NCI-H2196 treated with DMSO at 0.1 percent for 48 hours (cell line): ENCODE results near the gene INPP5K.
"Not testable (repeated sequence)": the region's sequence is repeated elsewhere in the genome, so short reads cannot be mapped to it uniquely, and the experiment has no call there.

ENCODE experiments used
- DNase-seq: peaks from one replicate; lab custom pipeline; 2025; ENCODE audit not compliant: unreplicated experiment; lab: John Stamatoyannopoulos, UW

Gene INPP5K

DNA sequence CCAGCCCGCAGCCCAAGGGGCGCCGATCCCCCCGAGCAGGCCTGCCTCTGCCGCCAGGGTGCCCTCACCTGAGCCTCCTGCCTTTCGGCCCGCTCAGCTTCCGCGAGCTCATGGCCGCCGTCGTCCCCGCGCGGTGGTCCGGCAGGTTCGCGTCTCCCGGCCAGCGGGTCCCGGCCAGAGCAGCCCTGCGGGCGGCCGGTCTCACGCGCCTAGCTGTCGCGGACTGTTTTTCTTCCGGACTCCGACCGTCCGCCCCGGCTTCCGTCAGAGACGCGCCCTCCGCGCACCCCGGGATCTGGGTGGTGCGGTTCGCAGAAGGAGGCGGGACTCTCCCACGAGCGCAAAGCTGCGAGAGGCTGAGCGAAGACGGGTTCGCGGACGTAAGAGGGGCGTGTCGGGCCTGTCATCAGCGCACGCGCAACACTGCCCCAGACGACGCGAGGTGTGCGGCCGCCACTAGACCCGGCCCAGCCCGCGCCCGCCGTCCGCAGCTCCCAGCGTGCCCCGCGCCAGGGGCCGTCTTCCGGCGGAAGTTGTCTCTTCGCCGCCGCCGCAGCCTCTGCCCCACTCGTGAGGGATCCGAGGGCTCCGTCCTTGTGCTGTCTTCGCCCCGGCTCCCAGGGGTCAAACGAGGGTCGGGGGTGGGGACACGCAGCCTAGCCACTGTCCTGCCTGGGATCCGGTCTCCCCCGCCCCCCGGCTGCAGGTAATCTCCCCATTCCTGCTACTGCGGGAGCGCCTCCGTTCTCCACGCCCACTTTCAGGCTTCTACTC, at the start of gene INPP5K:
Gene INPP5K, minus strand, starts transcription at position 225 of the 774 bp plus-strand sequence. Its CDS starts 113 bp downstream, at position 112.
- peak; percentile 83 for DNase-seq

- DNase-seq, result no peak
These were observed 49.5 kb upstream of the INPP5K start for GRCh38 chr17:1565877-1566276.

GRCh38 chr17:1563786-1564613, 47.6 kb upstream of the INPP5K start:
- no peak for DNase-seq

DNA sequence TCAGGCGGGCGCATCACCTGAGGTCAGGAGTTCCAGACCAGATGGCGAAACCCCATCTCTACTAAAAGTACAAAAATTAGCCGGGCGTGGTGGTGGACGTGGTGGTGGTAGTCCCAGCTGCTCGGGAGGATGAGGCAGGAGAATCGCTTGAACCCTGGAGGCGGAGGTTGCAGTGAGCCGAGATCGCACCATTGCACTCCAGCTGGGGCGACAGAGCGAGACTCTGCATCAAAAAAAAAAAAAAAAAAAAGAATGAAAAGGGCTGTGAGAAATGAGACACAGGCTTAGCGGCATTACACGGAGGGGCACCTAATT, 47.0 kb upstream of the INPP5K start:
- not testable (repeated sequence) for DNase-seq

GRCh38 chr17:1562176-1562643, 45.8 kb upstream of the INPP5K start:
- DNase-seq, result no peak

- DNase-seq, result no peak
These were observed 45.2 kb upstream of the INPP5K start for GRCh38 chr17:1561420-1562175.

DNA sequence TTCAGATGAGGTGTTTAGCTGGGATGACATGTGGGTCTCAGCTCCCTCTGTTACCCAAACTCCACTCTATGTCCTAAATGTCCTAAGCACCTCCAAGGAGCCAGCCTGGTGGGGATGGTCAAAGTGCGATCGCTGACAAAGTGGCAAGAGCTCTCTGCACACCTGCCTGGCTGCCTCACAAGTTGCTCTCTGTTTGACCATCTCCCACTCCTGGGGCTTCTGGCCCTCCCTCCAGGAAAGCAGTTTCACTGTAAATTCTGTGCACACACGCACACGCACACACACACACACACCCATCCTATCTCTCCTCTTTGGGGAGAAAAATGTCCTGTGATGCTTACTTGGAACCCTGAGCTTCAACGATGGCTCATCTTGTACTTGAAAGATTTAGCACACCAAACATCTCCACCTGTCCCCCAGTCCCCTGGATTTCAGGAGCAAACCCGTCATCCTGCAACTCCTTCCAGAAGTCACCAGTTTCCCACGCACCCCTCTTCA, 44.5 kb upstream of the INPP5K start:
- DNase-seq, result no peak

GRCh38 chr17:1560101-1560857, 43.9 kb upstream of the INPP5K start:
- DNase-seq, result no peak

- DNase-seq, result no peak
These were observed 42.9 kb upstream of the INPP5K start for GRCh38 chr17:1559047-1560043.

DNA sequence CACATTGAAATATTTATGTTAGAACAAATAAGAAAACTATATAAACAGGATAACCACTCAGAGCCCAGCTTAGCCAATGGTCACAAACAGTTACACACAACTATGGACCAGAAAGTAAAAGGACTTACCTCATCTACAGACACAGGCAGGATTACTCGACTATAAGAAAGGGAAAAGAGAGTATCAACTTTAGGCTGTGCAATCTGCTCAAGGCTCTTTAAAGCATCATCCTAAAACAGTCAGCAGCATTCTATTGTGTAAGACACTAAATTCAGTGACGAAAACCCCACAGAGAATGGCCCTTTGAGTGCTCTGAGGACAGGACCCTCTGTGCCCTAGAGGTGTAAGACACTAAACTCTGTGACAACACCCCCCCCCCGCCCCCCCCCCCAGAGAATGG, 42.0 kb upstream of the INPP5K start:
- no peak for DNase-seq

DNA sequence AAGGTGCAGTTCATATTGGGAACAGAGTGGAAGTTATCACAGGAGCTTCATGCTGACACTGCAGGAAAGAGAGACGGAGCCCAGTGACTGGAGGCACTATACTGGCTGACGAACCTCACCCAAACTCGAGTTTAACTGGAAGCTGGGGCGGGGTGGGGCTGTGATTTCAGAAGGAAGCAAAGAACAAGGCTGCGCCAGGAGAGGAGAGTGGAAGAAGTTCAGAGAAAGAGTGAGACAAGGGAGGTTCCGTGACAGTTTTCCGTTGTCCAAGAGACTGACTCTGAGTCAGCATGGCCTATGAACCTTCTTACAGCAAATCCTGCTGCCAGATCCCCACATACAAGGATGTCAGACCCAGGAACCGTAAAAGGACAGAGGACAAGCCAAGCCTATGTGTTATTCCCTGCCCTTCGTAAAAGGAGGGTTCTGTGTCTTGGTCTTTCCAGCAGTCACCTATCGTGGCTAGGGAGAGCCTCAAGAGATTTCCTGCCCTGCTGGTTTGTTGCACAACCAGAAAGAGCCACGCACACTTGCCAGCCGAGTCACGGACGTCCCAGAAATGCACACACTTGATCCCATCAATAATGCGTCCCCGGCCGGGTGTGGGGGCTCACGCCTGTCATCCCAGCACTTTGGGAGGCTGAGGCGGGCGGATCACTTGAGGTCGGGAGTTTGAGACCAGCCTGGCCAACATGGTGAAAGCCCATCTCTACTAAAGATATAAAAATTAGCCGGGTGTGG, 41.1 kb upstream of the INPP5K start:
- no peak for DNase-seq

DNA sequence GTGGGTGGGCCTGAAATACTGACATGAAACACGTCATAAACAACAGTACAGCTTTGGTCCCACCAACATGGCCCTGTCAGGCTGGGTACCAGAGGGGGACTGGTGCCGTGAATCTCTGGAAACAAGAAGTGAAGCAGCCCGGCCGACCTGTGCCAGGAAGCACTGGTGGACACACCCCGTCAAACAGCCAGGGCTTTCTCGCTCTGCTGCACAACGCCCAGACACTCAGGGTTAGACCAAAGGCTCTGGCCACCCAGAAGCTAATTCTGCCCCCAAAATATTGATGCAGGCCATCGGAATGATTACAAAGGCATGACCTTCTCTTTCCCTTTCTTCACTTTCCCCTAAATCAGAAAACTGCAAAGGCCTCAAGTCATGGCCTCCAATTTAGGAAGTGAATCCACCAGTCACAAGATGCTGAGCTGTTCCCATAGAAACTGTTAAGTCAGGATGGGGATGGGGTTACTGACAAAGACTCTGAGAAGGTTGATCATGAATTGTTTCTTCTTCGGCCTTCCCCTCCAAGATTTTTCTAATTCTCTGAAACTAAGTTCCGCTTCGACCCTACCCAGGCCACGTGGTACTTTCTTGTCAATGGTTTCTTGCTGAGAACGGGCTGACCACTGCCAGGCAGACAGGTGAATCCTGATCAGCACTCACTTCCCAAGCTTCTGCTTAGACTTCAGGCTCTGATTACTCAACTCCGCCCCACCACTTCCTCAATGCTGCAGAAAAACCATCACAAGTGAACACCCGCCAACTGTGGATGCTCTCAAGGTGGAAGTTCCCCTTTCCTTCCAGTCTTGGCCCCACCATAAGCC, 39.4 kb upstream of the INPP5K start:
- no peak for DNase-seq

DNA sequence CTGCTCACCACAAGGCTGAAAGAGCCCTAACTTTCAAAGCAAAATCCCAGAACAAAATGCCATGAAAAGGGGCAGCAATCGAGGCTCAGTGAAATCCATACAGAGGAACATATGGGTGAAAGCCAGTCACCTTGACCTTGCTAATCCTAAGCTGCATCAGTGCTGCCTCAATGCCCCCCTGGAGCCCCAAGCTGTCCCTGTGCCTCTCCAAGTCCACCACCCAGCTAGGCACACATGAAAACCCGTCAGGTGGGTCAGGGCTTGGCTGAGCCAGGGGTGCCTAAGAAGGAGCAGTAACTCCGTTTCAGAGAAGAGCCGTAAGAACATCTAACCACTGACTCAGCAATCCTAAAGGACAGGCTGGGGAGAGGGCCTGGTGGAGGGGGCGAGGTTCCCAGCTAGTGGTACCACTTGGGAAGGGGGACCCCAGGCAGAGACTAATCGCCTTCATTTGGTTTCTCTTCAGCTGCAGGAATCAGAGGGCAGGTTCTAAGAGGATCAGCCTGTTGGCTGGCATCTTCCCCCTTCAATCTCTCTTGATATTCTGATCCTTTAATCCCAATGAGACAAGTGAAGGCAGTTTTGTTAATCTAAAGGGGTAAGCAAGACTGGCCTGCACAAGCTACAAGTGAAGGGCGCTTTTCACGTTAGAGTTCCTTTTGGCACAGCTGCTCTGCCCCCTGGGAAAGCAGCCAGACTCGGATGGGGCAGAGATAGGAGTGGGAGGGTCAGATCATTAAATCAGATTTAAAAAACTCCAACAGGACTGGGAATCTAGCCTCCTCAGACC, 38.5 kb upstream of the INPP5K start:
- DNase-seq, result no peak

DNA sequence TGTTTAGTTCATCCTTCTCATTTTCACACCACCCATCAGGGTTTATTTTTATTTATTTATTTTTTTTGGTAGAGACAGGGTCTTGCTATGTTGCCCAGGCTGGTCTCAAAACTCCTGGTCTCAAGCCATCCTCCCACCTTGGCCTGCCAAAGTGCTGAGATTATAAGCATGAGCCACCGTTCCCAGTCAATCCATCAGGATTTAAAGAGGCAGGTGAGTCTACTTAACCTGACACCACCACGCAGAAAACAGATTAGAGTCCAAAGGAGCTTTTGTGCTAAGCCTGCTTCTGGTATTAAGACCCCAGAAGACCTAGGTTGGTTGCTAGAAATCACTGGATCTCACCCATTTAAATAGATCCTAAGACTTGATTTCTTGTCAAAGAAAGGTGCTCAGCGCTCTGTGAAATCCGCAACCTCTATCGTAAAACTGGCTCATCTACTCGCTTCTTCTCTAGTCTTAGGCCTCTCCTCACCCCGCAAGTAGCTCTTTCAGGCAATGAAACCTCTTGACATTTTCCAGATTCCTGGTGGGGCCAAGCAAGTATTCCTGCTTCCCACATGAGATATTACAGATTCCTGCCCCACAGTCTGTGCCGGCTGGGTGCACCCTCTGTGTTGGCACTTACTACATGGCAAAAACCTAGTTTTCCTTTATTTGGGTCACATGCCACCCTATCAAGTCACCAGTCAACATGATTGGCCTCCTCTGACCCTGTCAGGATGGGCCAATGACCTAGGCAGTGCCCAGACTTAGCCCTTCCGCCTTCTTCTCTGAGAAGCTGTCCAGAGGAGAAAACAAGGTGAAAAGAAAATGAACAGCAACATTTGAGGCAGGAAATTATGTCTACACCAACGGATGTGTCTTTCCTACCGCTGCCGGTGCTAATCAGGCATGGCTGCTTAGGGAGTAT, 37.2 kb upstream of the INPP5K start:
- no peak for DNase-seq

DNA sequence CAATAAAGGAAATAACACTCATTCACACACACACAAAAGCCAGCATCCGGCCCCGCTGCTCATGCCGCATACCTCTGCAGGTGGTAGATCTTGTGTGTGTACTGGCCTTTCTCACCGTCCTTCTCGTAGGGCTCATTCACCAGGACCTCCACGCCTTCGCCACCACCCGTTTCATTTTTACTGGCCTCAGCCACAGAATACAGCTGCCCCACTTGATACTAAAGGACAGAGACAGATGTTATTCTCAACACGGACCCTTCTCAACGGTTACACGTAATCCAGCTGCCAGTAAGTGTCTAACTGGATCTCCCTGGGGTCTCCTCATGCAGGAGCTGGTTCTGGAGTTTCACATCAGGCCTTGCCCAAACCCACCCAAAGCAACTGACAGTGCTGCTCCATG, 36.5 kb upstream of the INPP5K start:
- DNase-seq, result no peak

- DNase-seq, result no peak
These were observed 35.3 kb upstream of the INPP5K start for GRCh38 chr17:1551741-1552140.
